ENCODE measurements around the gene PLXDC2. TPM values are rescaled to one million over a fixed set of nuclear protein-coding genes. Genes with fewer than 3 reads are reported as not detected.

PLXDC2 gene
- total RNA-seq, 1 experiment from 2014 or later = not detected

GRCh38 chr10:19929506-19930140 is 113.4 kb downstream of the PLXDC2 start:
- ATAC-seq = no peak
- no peak overlapping the region for H3K9ac ChIP-seq (ENCODE audit: low read length)
- no peaks in the 10 kb centered on the region for H3K27me3 ChIP-seq (ENCODE audit: low read length)

GRCh38 chr10:19930936-19931893 is 115.0 kb downstream of the PLXDC2 start:
- CTCF ChIA-PET = no interaction called here
- BruUV-seq (replicated peaks) = no TSS peak
- no peak for TF ChIP-seq CTCF (conservative IDR thresholded peaks at IDR 0.05; ENCODE audit: low read depth, low read length)
- no peak for TF ChIP-seq EZH2phosphoT487 (IDR thresholded peaks at IDR 0.05; ENCODE audit: borderline replicate concordance, low read length)
- Histone ChIP-seq H3F3A (ENCODE audit: low read length, unreplicated experiment) (no peaks in the 10 kb centered on the region), H3K4me1 (ENCODE audit: insufficient read depth, low read length) (no peaks in the 10 kb centered on the region), H3K4me3 (ENCODE audit: low read length) (no peak overlapping the region), H3K4me2 (ENCODE audit: low read length) (no peak overlapping the region), H3K79me2 (ENCODE audit: low read length) (no peaks in the 10 kb centered on the region), H3K36me3 (ENCODE audit: low read depth, low read length) (no peaks in the 10 kb centered on the region), H3K27me3 (ENCODE audit: low read length) (no peaks in the 10 kb centered on the region), H3K27ac (ENCODE audit: low read length) (no peak overlapping the region), H2AFZ (ENCODE audit: low read length) (no peak overlapping the region), H3K9me3 (ENCODE audit: low read length) (no peaks in the 10 kb centered on the region), H4K20me1 (ENCODE audit: low read length) (no peaks in the 10 kb centered on the region), H3K9ac (ENCODE audit: low read length) (no peak overlapping the region), H3K9me2 (replicated peaks; ENCODE audit: low read length) (no peaks in the 10 kb centered on the region)
- intact Hi-C loops (cut with micrococcal nuclease) = no loop called here
- POLR2A ChIA-PET (ENCODE audit: unreplicated experiment) = no interaction called here
- peak; percentile 20 for DNase-seq
- ATAC-seq = no peak

More at GRCh38 chr10:19929506-19930140, 113.4 kb downstream of the PLXDC2 start:
- H3K36me3 ChIP-seq (ENCODE audit: low read depth, low read length) = no peaks in the 10 kb centered on the region
- H3K4me3 ChIP-seq (ENCODE audit: low read length) = no peak overlapping the region
- H3K4me1 ChIP-seq (ENCODE audit: insufficient read depth, low read length) = no peaks in the 10 kb centered on the region
- no peak overlapping the region for H3K4me2 ChIP-seq (ENCODE audit: low read length)
- no peaks in the 10 kb centered on the region for H4K20me1 ChIP-seq (ENCODE audit: low read length)
- H2AFZ ChIP-seq (ENCODE audit: low read length) = no peak overlapping the region
- TF ChIP-seq EZH2 (IDR thresholded peaks at IDR 0.05; ENCODE audit: low read length, unreplicated experiment) (no peak), CTCF (conservative IDR thresholded peaks at IDR 0.05; ENCODE audit: low read depth, low read length) (no peak), EZH2phosphoT487 (IDR thresholded peaks at IDR 0.05; ENCODE audit: borderline replicate concordance, low read length) (no peak)
- intact Hi-C loops (cut with micrococcal nuclease) = no loop called here
- BruUV-seq (replicated peaks) = no TSS peak
- H3F3A ChIP-seq (ENCODE audit: low read length, unreplicated experiment) = no peaks in the 10 kb centered on the region
- H3K9me2 ChIP-seq (replicated peaks; ENCODE audit: low read length) = no peaks in the 10 kb centered on the region
- ChIA-PET POLR2A (ENCODE audit: unreplicated experiment) (no interaction called here), CTCF (no interaction called here)
- no peaks in the 10 kb centered on the region for H3K79me2 ChIP-seq (ENCODE audit: low read length)
- no peak for DNase-seq
- H3K27ac ChIP-seq (ENCODE audit: low read length) = no peak overlapping the region
- no peaks in the 10 kb centered on the region for H3K9me3 ChIP-seq (ENCODE audit: low read length)
